Suprapubic skin (tissue), 4 donors: Measurements from ENCODE around the gene L3MBTL4.
"Not testable (repeated sequence)": the region's sequence is repeated elsewhere in the genome, so short reads cannot be mapped to it uniquely, and the experiment has no call there.

Source experiments
- CTCF ChIP-seq, 2 donors: fragments of 200-600 bp in 1 of 2; fragments of 450-650 bp in 1 of 2; sonication (generic) in 1 of 2; IDR thresholded peaks; one replicate each; pipeline ENCODE4 v1.5.1; 2016 to 2019; ENCODE audit warnings: antibody characterized with exemption in 2 of 2, mild to moderate bottlenecking in 1 of 2, moderate library complexity in 1 of 2
- POLR2A ChIP-seq, 2 donors: fragments of 450-650 bp; IDR thresholded peaks; one replicate each; pipeline ENCODE4 v1.6.1; 2017; ENCODE audit warnings: antibody characterized with exemption in 2 of 2, mild to moderate bottlenecking in 2 of 2, moderate library complexity in 2 of 2
- POLR2AphosphoS5 ChIP-seq, 3 donors: sonication (generic); formaldehyde crosslinking; IDR thresholded peaks; one replicate each; pipeline ENCODE4 v1.6.1; 2017; ENCODE audit warnings: antibody characterized with exemption in 3 of 3

GRCh38 chr18:6135029-6135428 lies 279.7 kb downstream of the L3MBTL4 start:
- TF ChIP-seq POLR2A, CTCF, POLR2AphosphoS5 (IDR thresholded peaks at IDR 0.05): not testable (repeated sequence)
